Measurements from ENCODE around the gene FBLIM1. TPM values are rescaled to one million over a fixed set of nuclear protein-coding genes. Genes with fewer than 3 reads are reported as not detected.

Gene FBLIM1
- total RNA-seq, 1 donor from 2014 or later, result not detected

- peak overlapping the region; percentile 85 for H3K27ac Mint-ChIP-seq
- ATAC-seq (ENCODE audit: low read depth) (no peak), DNase-seq (no peak)
- TF ChIP-seq CTCF (IDR thresholded peaks at IDR 0.05), result no peak
- H3K27me3 Mint-ChIP-seq, result no peaks in the 10 kb centered on the region
- CTCF ChIA-PET, result interaction anchor here (1.4 kb wide), 1 partner anchor 15 kb away, joined by 8 read pairs; no protein-coding TSS in a partner anchor
- peaks cover 63% of the 10 kb centered on the region for H3K4me1 Mint-ChIP-seq
- POLR2A ChIA-PET, result interaction anchor here (0.5 to 6.1 kb wide), 4 partner anchors 15 to 136 kb away, joined by 3 to 195 read pairs (median 8); partner anchors contain the start of gene SPEN
- peaks cover 12% of the 10 kb centered on the region for H3K36me3 Mint-ChIP-seq (ENCODE audit: low read depth)
- no peaks in the 10 kb centered on the region for H3K9me3 Mint-ChIP-seq
- intact Hi-C loops (cut with micrococcal nuclease), result no loop called here
- peak overlapping the region; percentile 79 for H3K4me3 Mint-ChIP-seq
Measured at GRCh38 chr1:15830258-15830657, 71.7 kb downstream of the FBLIM1 start.

- peaks cover 72% of the 10 kb centered on the region for H3K4me1 Mint-ChIP-seq
- peaks cover 17% of the 10 kb centered on the region for H3K36me3 Mint-ChIP-seq (ENCODE audit: low read depth)
- no peak for TF ChIP-seq CTCF (IDR thresholded peaks at IDR 0.05)
- intact Hi-C loops (cut with micrococcal nuclease), result no loop called here
- CTCF ChIA-PET, result interaction anchor here (1.0 to 1.9 kb wide), 3 partner anchors 10 to 18 kb away, joined by 3 to 5 read pairs (median 3); no protein-coding TSS in a partner anchor
- H3K27ac Mint-ChIP-seq, result peak overlapping the region; percentile 98
- ATAC-seq (ENCODE audit: low read depth) (no peak), DNase-seq (no peak)
- no peaks in the 10 kb centered on the region for H3K9me3 Mint-ChIP-seq
- POLR2A ChIA-PET, result interaction anchor here (0.6 to 6.1 kb wide), 25 partner anchors 9 to 1221 kb away, joined by 3 to 195 read pairs (median 6); partner anchors contain the start of genes NBPF1, SDHB, SPEN and SZRD1
- no peaks in the 10 kb centered on the region for H3K27me3 Mint-ChIP-seq
- peak overlapping the region; percentile 90 for H3K4me3 Mint-ChIP-seq
Measured at GRCh38 chr1:15833069-15833679, 74.6 kb downstream of the FBLIM1 start.

GRCh38 chr1:15833842-15834405 is 75.3 kb downstream of the FBLIM1 start:
- peaks cover 17% of the 10 kb centered on the region for H3K36me3 Mint-ChIP-seq (ENCODE audit: low read depth)
- CTCF ChIA-PET, result interaction anchor here (0.6 to 1.9 kb wide), 5 partner anchors 9 to 19 kb away, joined by 3 to 5 read pairs (median 3); no protein-coding TSS in a partner anchor
- H3K9me3 Mint-ChIP-seq, result no peaks in the 10 kb centered on the region
- H3K4me3 Mint-ChIP-seq, result peak overlapping the region; percentile 90
- POLR2A ChIA-PET, result interaction anchor here (0.5 to 6.1 kb wide), 28 partner anchors 10 to 1220 kb away, joined by 3 to 195 read pairs (median 5); partner anchors contain the start of genes RNU1-1, SDHB, SPEN and SZRD1
- H3K27ac Mint-ChIP-seq, result peak overlapping the region; percentile 98
- peaks cover 65% of the 10 kb centered on the region for H3K4me1 Mint-ChIP-seq
- intact Hi-C loops (cut with micrococcal nuclease), result loop anchor here (1.0 to 2.0 kb wide), 4 partner anchors 19 to 309 kb away; partner anchors contain the start of gene CASP9
- H3K27me3 Mint-ChIP-seq, result no peaks in the 10 kb centered on the region
- DNase-seq, result no peak
- TF ChIP-seq CTCF (IDR thresholded peaks at IDR 0.05), result no peak
- ATAC-seq (ENCODE audit: low read depth), result no peak

GRCh38 chr1:15834406-15835204 is 76.0 kb downstream of the FBLIM1 start:
- peak overlapping the region; percentile 98 for H3K27ac Mint-ChIP-seq
- H3K27me3 Mint-ChIP-seq, result no peaks in the 10 kb centered on the region
- TF ChIP-seq CTCF (IDR thresholded peaks at IDR 0.05), result no peak
- ChIA-PET CTCF (interaction anchor here (0.6 to 1.9 kb wide), 5 partner anchors 10 to 19 kb away, joined by 3 to 5 read pairs (median 3); no protein-coding TSS in a partner anchor), POLR2A (interaction anchor here (0.5 to 6.1 kb wide), 21 partner anchors 11 to 1212 kb away, joined by 3 to 195 read pairs (median 6); partner anchors contain the start of genes RNU1-1, SPEN, UQCRHL and ZBTB17)
- DNase-seq, result peak; percentile 90
- peaks cover 17% of the 10 kb centered on the region for H3K36me3 Mint-ChIP-seq (ENCODE audit: low read depth)
- no peaks in the 10 kb centered on the region for H3K9me3 Mint-ChIP-seq
- H3K4me3 Mint-ChIP-seq, result peak overlapping the region; percentile 90
- peak; percentile 48 for ATAC-seq (ENCODE audit: low read depth)
- H3K4me1 Mint-ChIP-seq, result peaks cover 58% of the 10 kb centered on the region
- intact Hi-C loops (cut with micrococcal nuclease), result loop anchor here (1.0 to 5.0 kb wide), 6 partner anchors 13 to 533 kb away; partner anchors contain the start of genes CASP9, SPEN and SZRD1

Data from activated B cell treated with CpG ODN at 0.5 μM for 24 hours (primary cell).